GM12878 (cell line): ENCODE data around the gene RB1. TPM values are rescaled to one million over a fixed set of nuclear protein-coding genes. Genes with fewer than 3 reads are reported as not detected.

Experiments used
- ATAC-seq: fragments of 200-7000 bp; cut with Tn5 transposase; 3 replicates; pipeline ENCODE4 v1.9.1; 2020; ENCODE audit warnings: mild to moderate bottlenecking, moderate library complexity
- BruUV-seq: library from RNA; stranded (reverse); fragments of 400-500 nt; replicated peaks from 2 replicates; lab custom pipeline; 2021; lab: Mats Ljungman, UMichigan
- CTCF ChIA-PET: fragments of 300-600 bp; sonication (Branson Sonifier 250); formaldehyde crosslinking; extraction: SDS; loops from one replicate; lab custom pipeline; 2021; ENCODE audit warnings: inconsistent platforms; lab: Yijun Ruan, JAX
- POLR2A ChIA-PET: fragments of 350-600 bp; formaldehyde crosslinking; extraction: SDS; loops from one replicate; lab custom pipeline; 2021; ENCODE audit warnings: inconsistent platforms; lab: Charles Lee
- RAD21 ChIA-PET: fragments of 300-600 bp; sonication (Branson Sonifier 250); formaldehyde crosslinking; loops from one replicate; lab custom pipeline; 2023; ENCODE audit warnings: antibody characterized with exemption; ENCODE audit not compliant: unreplicated experiment; lab: Charles Lee
- SMC1A ChIA-PET: fragments of 300-600 bp; sonication (Branson Sonifier 250); formaldehyde crosslinking; loops from one replicate; lab custom pipeline; 2023; ENCODE audit not compliant: unreplicated experiment, uncharacterized antibody; lab: Charles Lee
- DNase-seq: peaks from one replicate; pipeline ENCODE4 v3.0.0-alpha.2; 2011; ENCODE audit warnings: low read depth, low spot score
- FAIRE-seq: peaks from 3 replicates; lab custom pipeline; 2011; peaks lifted over from hg19 to GRCh38; lab: Jason Lieb, UNC
- H2AFZ ChIP-seq: 2 replicates; pipeline ENCODE4 v1.6.0; 2011; ENCODE audit warnings: low read depth, low read length, control low read depth; ENCODE audit not compliant: control insufficient read depth
- H3K27ac ChIP-seq: 2 replicates; pipeline ENCODE4 v1.5.1; 2011; ENCODE audit warnings: control low read depth; ENCODE audit not compliant: control insufficient read depth, insufficient read depth
- H3K27me3 ChIP-seq, 2 experiments: replicated peaks in 1 of 2; 2 replicates each; pipeline versions ENCODE4 v1.6.0 to v1.6.1; 2011; ENCODE audit warnings: low read length in 1 of 2; ENCODE audit not compliant: control insufficient read depth in 2 of 2, insufficient read depth in 2 of 2
- H3K36me3 ChIP-seq, 2 experiments: 2 replicates each; pipeline ENCODE4 v1.5.1; 2011; ENCODE audit warnings: low read length in 1 of 2; ENCODE audit not compliant: control insufficient read depth in 2 of 2, insufficient read depth in 2 of 2
- H3K4me1 ChIP-seq: 2 replicates; pipeline ENCODE4 v1.6.1; 2011; ENCODE audit warnings: mild to moderate bottlenecking, low read length, moderate library complexity, mixed read lengths; ENCODE audit not compliant: control insufficient read depth, insufficient read depth
- H3K4me2 ChIP-seq: 2 replicates; pipeline ENCODE4 v1.6.0; 2011; ENCODE audit warnings: control low read depth; ENCODE audit not compliant: control insufficient read depth, insufficient read depth
- H3K4me3 ChIP-seq: fragments of 200-600 bp; sonication (generic); 2 replicates; pipeline ENCODE4 v1.5.1; 2016
- H3K79me2 ChIP-seq: 2 replicates; pipeline ENCODE4 v1.6.0; 2011; ENCODE audit warnings: low read length; ENCODE audit not compliant: control insufficient read depth, insufficient read depth
- H3K9ac ChIP-seq: 2 replicates; pipeline ENCODE4 v1.8.0; 2011; ENCODE audit warnings: low read length, control low read depth, mixed read lengths; ENCODE audit not compliant: control insufficient read depth, insufficient read depth
- H3K9me3 ChIP-seq: replicated peaks from 3 replicates; pipeline ENCODE4 v1.5.1; 2011; ENCODE audit warnings: mild to moderate bottlenecking, low read length; ENCODE audit not compliant: control insufficient read depth, insufficient read depth
- H4K20me1 ChIP-seq: 2 replicates; pipeline ENCODE4 v1.6.0; 2011; ENCODE audit not compliant: control insufficient read depth, insufficient read depth
- NR2C1 ChIP-seq: fragments of 450-650 bp; IDR thresholded peaks from 2 replicates; pipeline ENCODE4 v1.6.1; 2017; ENCODE audit warnings: antibody characterized with exemption, mild to moderate bottlenecking, moderate library complexity
- PML ChIP-seq: IDR thresholded peaks from 2 replicates; pipeline ENCODE4 v1.6.1; 2012; ENCODE audit warnings: low read length, inconsistent platforms
- RELB ChIP-seq: fragments of 450-650 bp; IDR thresholded peaks from 2 replicates; pipeline ENCODE4 v1.6.1; 2017; ENCODE audit warnings: low read depth, mild to moderate bottlenecking, moderate library complexity
- SKIL ChIP-seq: fragments of 450-650 bp; IDR thresholded peaks from 2 replicates; pipeline ENCODE4 v1.6.1; 2017; ENCODE audit warnings: mild to moderate bottlenecking, low read depth, inconsistent platforms; ENCODE audit not compliant: poor library complexity, severe bottlenecking
- SMAD1 ChIP-seq: fragments of 450-650 bp; IDR thresholded peaks from 2 replicates; pipeline ENCODE4 v1.6.1; 2018; ENCODE audit warnings: mild to moderate bottlenecking, low read depth; ENCODE audit not compliant: partially characterized antibody
- TBL1XR1 ChIP-seq: IDR thresholded peaks from 2 replicates; pipeline ENCODE4 v1.6.1; 2012; ENCODE audit warnings: low read depth, low read length, improper control_type of control experiment
- YBX1 ChIP-seq: fragments of 450-650 bp; IDR thresholded peaks from 2 replicates; pipeline ENCODE4 v1.6.1; 2016; ENCODE audit warnings: antibody characterized with exemption
- WGBS: methylation state at CpG from one replicate; pipeline ENCODE4 v1.1.6; 2016; ENCODE audit warnings: low lambda C conversion rate; ENCODE audit not compliant: insufficient replicate concordance, insufficient coverage; ENCODE audit errors: missing lambda C conversion rate; 5-methylcytosine and 5-hydroxymethylcytosine counted together
- in situ Hi-C: fragments of 300-500 bp; cut with MboI; formaldehyde crosslinking; loops from 9 replicates; pipeline ENCODE4 v1.14.3; 2018; ENCODE audit warnings: mixed read lengths
- intact Hi-C: fragments of 100-400 bp; cut with micrococcal nuclease; formaldehyde crosslinking; loops from one replicate; pipeline ENCODE4 v1.14.2; 2022; ENCODE audit not compliant: unreplicated experiment
- polyA plus RNA-seq, 11 experiments: library from polyadenylated mRNA; depleted of rRNA in 4 of 11; unstranded in 6 of 11; stranded (reverse) in 5 of 11; fragments of >200 nt; fragmentation: Nextera tagmentation in 4 of 11; fragmentation: Illumina TruSeq in 1 of 11; extraction: Ambion mirVana in 4 of 11; extraction: Trizol in 1 of 11; gene quantifications; 1 replicate in 1 of 11; 2 replicates in 10 of 11; pipeline versions ENCODE4 v1.2.1 to v1.2.3, GENCODE V29; 2011 to 2016; ENCODE audit warnings: inconsistent platforms in 2 of 11, missing spikeins in 2 of 11, low read depth in 1 of 11
- total RNA-seq, 4 experiments: library from RNA; depleted of rRNA in 3 of 4; stranded (reverse); fragments of >200 nt in 3 of 4; fragmentation: Illumina TruSeq in 1 of 4; extraction: Trizol in 1 of 4; gene quantifications; 2 replicates each; pipeline versions ENCODE4 v1.2.1 to v1.2.3, GENCODE V29; 2013 to 2021

The RB1 gene
- total and polyA plus RNA-seq, 10 of the 15 experiments (the other 5 are each of a cell fraction or from before 2014, with no cell fraction given): 2.8 to 45.0 (median 8.3) TPM

GRCh38 chr13:48483575-48483974 lies 180.0 kb downstream of the RB1 start:
- no peaks in the 10 kb centered on the region for H3K27me3 ChIP-seq
- no peak for FAIRE-seq
- ChIA-PET POLR2A (no interaction called here), RAD21 (no interaction called here), SMC1A (interaction anchor here (1.4 kb wide), 1 partner anchor 29 kb away, joined by 3 read pairs; no protein-coding TSS in a partner anchor), CTCF (interaction anchor here (0.7 kb wide), 1 partner anchor 22 kb away, joined by 3 read pairs; no protein-coding TSS in a partner anchor)
- H4K20me1 ChIP-seq: no peaks in the 10 kb centered on the region
- peaks cover 15% of the 10 kb centered on the region; the same call in 1 of the 2 replicates for H3K4me1 ChIP-seq
- 100% methylated on average over 3 of the region's 3 CpGs for WGBS
- H3K79me2 ChIP-seq: peaks cover 6% of the 10 kb centered on the region
- no peak for ATAC-seq
- H3K27ac ChIP-seq: no peak overlapping the region
- H3K9ac ChIP-seq: no peak overlapping the region
- H3K36me3 ChIP-seq: peaks cover 0 to 10% of the 10 kb centered on the region in 2 experiments; a peak in 2 of 4 replicates
- intact Hi-C loops (no loop called here), in situ Hi-C loops (no loop called here)
- no peak for TF ChIP-seq YBX1
- TF ChIP-seq RELB: no peak
- TF ChIP-seq SMAD1: no peak
- no peak for TF ChIP-seq SKIL
- TF ChIP-seq NR2C1: no peak
- TF ChIP-seq TBL1XR1: no peak
- no peak for TF ChIP-seq PML
- no peak for DNase-seq
- H3K4me3 ChIP-seq: no peak overlapping the region
- no peaks in the 10 kb centered on the region; the same call in 1 of the 3 replicates for H3K9me3 ChIP-seq
- H2AFZ ChIP-seq: no peak overlapping the region
- H3K4me2 ChIP-seq: no peak overlapping the region
- BruUV-seq: no TSS peak
